ENCODE results near the gene ADAMTS17.

DNA sequence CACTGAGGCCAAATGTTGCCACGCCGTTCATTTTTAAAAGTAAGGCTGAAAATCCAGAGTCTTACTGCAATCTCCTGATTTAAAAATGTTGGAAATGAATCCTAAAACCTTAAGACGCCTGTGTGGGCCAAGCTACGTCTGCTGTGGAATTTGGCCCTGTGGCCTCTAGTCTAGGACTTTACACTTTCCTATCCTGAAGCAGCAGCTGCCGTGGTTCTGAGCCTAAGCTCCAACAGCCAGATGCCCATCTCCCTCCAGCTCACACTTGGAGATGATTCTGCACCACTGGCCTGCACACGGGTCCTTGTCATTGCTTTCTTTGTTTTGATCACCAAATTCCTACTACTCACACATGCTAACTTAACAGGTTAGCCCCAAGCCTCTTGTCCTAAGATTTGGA lies 322.2 kb downstream of the ADAMTS17 start:
- no peak for TF ChIP-seq CTCF (IDR thresholded peaks at IDR 0.05; ENCODE audit: low read depth, low read length, poor library complexity, severe bottlenecking)
- TF ChIP-seq EZH2phosphoT487 (IDR thresholded peaks at IDR 0.05; ENCODE audit: borderline replicate concordance, low read length): no peak

Data from DOHH2 (cell line).